GM12878 (cell line): ENCODE data around the gene ZFYVE21. TPM values are rescaled to one million over a fixed set of nuclear protein-coding genes. Genes with fewer than 3 reads are reported as not detected.

Source experiments
- ATAC-seq: fragments of 200-7000 bp; cut with Tn5 transposase; 3 replicates; pipeline ENCODE4 v1.9.1; 2020; ENCODE audit warnings: mild to moderate bottlenecking, moderate library complexity
- BruUV-seq: library from RNA; stranded (reverse); fragments of 400-500 nt; replicated peaks from 2 replicates; lab custom pipeline; 2021; lab: Mats Ljungman, UMichigan
- CTCF ChIA-PET: fragments of 300-600 bp; sonication (Branson Sonifier 250); formaldehyde crosslinking; extraction: SDS; loops from one replicate; lab custom pipeline; 2021; ENCODE audit warnings: inconsistent platforms; lab: Yijun Ruan, JAX
- POLR2A ChIA-PET: fragments of 350-600 bp; formaldehyde crosslinking; extraction: SDS; loops from one replicate; lab custom pipeline; 2021; ENCODE audit warnings: inconsistent platforms; lab: Charles Lee
- RAD21 ChIA-PET: fragments of 300-600 bp; sonication (Branson Sonifier 250); formaldehyde crosslinking; loops from one replicate; lab custom pipeline; 2023; ENCODE audit warnings: antibody characterized with exemption; ENCODE audit not compliant: unreplicated experiment; lab: Charles Lee
- SMC1A ChIA-PET: fragments of 300-600 bp; sonication (Branson Sonifier 250); formaldehyde crosslinking; loops from one replicate; lab custom pipeline; 2023; ENCODE audit not compliant: unreplicated experiment, uncharacterized antibody; lab: Charles Lee
- DNase-seq: peaks from one replicate; pipeline ENCODE4 v3.0.0-alpha.2; 2011; ENCODE audit warnings: low read depth, low spot score
- FAIRE-seq: peaks from 3 replicates; lab custom pipeline; 2011; peaks lifted over from hg19 to GRCh38; lab: Jason Lieb, UNC
- H2AFZ ChIP-seq: 2 replicates; pipeline ENCODE4 v1.6.0; 2011; ENCODE audit warnings: low read depth, low read length, control low read depth; ENCODE audit not compliant: control insufficient read depth
- H3K27ac ChIP-seq: 2 replicates; pipeline ENCODE4 v1.5.1; 2011; ENCODE audit warnings: control low read depth; ENCODE audit not compliant: control insufficient read depth, insufficient read depth
- H3K27me3 ChIP-seq, 2 experiments: replicated peaks in 1 of 2; 2 replicates each; pipeline versions ENCODE4 v1.6.0 to v1.6.1; 2011; ENCODE audit warnings: low read length in 1 of 2; ENCODE audit not compliant: control insufficient read depth in 2 of 2, insufficient read depth in 2 of 2
- H3K36me3 ChIP-seq, 2 experiments: 2 replicates each; pipeline ENCODE4 v1.5.1; 2011; ENCODE audit warnings: low read length in 1 of 2; ENCODE audit not compliant: control insufficient read depth in 2 of 2, insufficient read depth in 2 of 2
- H3K4me1 ChIP-seq: 2 replicates; pipeline ENCODE4 v1.6.1; 2011; ENCODE audit warnings: mild to moderate bottlenecking, low read length, moderate library complexity, mixed read lengths; ENCODE audit not compliant: control insufficient read depth, insufficient read depth
- H3K4me2 ChIP-seq: 2 replicates; pipeline ENCODE4 v1.6.0; 2011; ENCODE audit warnings: control low read depth; ENCODE audit not compliant: control insufficient read depth, insufficient read depth
- H3K4me3 ChIP-seq: fragments of 200-600 bp; sonication (generic); 2 replicates; pipeline ENCODE4 v1.5.1; 2016
- H3K79me2 ChIP-seq: 2 replicates; pipeline ENCODE4 v1.6.0; 2011; ENCODE audit warnings: low read length; ENCODE audit not compliant: control insufficient read depth, insufficient read depth
- H3K9ac ChIP-seq: 2 replicates; pipeline ENCODE4 v1.8.0; 2011; ENCODE audit warnings: low read length, control low read depth, mixed read lengths; ENCODE audit not compliant: control insufficient read depth, insufficient read depth
- H3K9me3 ChIP-seq: replicated peaks from 3 replicates; pipeline ENCODE4 v1.5.1; 2011; ENCODE audit warnings: mild to moderate bottlenecking, low read length; ENCODE audit not compliant: control insufficient read depth, insufficient read depth
- H4K20me1 ChIP-seq: 2 replicates; pipeline ENCODE4 v1.6.0; 2011; ENCODE audit not compliant: control insufficient read depth, insufficient read depth
- ASH2L ChIP-seq: fragments of 300-600, 200-600 bp; sonication (generic); IDR thresholded peaks from 2 replicates; pipeline ENCODE4 v1.6.1; 2017; ENCODE audit warnings: low read depth, mild to moderate bottlenecking, borderline replicate concordance
- BCL11A ChIP-seq: IDR thresholded peaks from 2 replicates; pipeline ENCODE4 v1.6.1; 2011; ENCODE audit warnings: low read depth, low read length
- BMI1 ChIP-seq: fragments of 450-650 bp; IDR thresholded peaks from 2 replicates; pipeline ENCODE4 v1.6.1; 2016; ENCODE audit warnings: mild to moderate bottlenecking, moderate library complexity, borderline replicate concordance
- CHD1 ChIP-seq: IDR thresholded peaks from 2 replicates; pipeline ENCODE4 v1.6.1; 2012; ENCODE audit warnings: low read depth, low read length, improper control_type of control experiment
- GATAD2B ChIP-seq: fragments of 450-650 bp; conservative IDR thresholded peaks from 2 replicates; pipeline ENCODE4 v1.6.1; 2017; ENCODE audit warnings: low read depth, mild to moderate bottlenecking, moderate library complexity
- KDM1A ChIP-seq: fragments of 200-600 bp; sonication (generic); IDR thresholded peaks from 2 replicates; pipeline ENCODE4 v1.6.1; 2016; ENCODE audit warnings: borderline replicate concordance
- NFYA ChIP-seq: IDR thresholded peaks from 2 replicates; pipeline ENCODE4 v1.6.1; 2011; ENCODE audit warnings: low read depth, mild to moderate bottlenecking, low read length, improper control_type of control experiment, borderline replicate concordance
- PAX8 ChIP-seq: fragments of 450-650 bp; IDR thresholded peaks from 2 replicates; pipeline ENCODE4 v1.6.1; 2017; ENCODE audit warnings: mild to moderate bottlenecking, moderate library complexity
- RCOR1 ChIP-seq: conservative IDR thresholded peaks from 2 replicates; pipeline ENCODE4 v1.6.1; 2012; ENCODE audit warnings: low read depth, low read length, improper control_type of control experiment
- RUNX3 ChIP-seq: IDR thresholded peaks from 2 replicates; pipeline ENCODE4 v1.6.1; 2012; ENCODE audit warnings: low read length, inconsistent platforms
- ZNF217 ChIP-seq: fragments of 450-650 bp; IDR thresholded peaks from 2 replicates; pipeline ENCODE4 v1.6.1; 2017; ENCODE audit warnings: antibody characterized with exemption, mild to moderate bottlenecking
- WGBS: methylation state at CpG from one replicate; pipeline ENCODE4 v1.1.6; 2016; ENCODE audit warnings: low lambda C conversion rate; ENCODE audit not compliant: insufficient replicate concordance, insufficient coverage; ENCODE audit errors: missing lambda C conversion rate; 5-methylcytosine and 5-hydroxymethylcytosine counted together
- in situ Hi-C: fragments of 300-500 bp; cut with MboI; formaldehyde crosslinking; loops from 9 replicates; pipeline ENCODE4 v1.14.3; 2018; ENCODE audit warnings: mixed read lengths
- intact Hi-C: fragments of 100-400 bp; cut with micrococcal nuclease; formaldehyde crosslinking; loops from one replicate; pipeline ENCODE4 v1.14.2; 2022; ENCODE audit not compliant: unreplicated experiment
- polyA plus RNA-seq, 11 experiments: library from polyadenylated mRNA; depleted of rRNA in 4 of 11; unstranded in 6 of 11; stranded (reverse) in 5 of 11; fragments of >200 nt; fragmentation: Nextera tagmentation in 4 of 11; fragmentation: Illumina TruSeq in 1 of 11; extraction: Ambion mirVana in 4 of 11; extraction: Trizol in 1 of 11; gene quantifications; 1 replicate in 1 of 11; 2 replicates in 10 of 11; pipeline versions ENCODE4 v1.2.1 to v1.2.3, GENCODE V29; 2011 to 2016; ENCODE audit warnings: inconsistent platforms in 2 of 11, missing spikeins in 2 of 11, low read depth in 1 of 11
- total RNA-seq, 4 experiments: library from RNA; depleted of rRNA in 3 of 4; stranded (reverse); fragments of >200 nt in 3 of 4; fragmentation: Illumina TruSeq in 1 of 4; extraction: Trizol in 1 of 4; gene quantifications; 2 replicates each; pipeline versions ENCODE4 v1.2.1 to v1.2.3, GENCODE V29; 2013 to 2021
- TF ChIP-seq, protein P1 (sequence below): fragments of 450-650 bp; IDR thresholded peaks from 2 replicates; pipeline ENCODE4 v1.6.1; 2016; ENCODE audit warnings: mild to moderate bottlenecking
- TF ChIP-seq, protein P2 (sequence below): fragments of 450-650 bp; formaldehyde crosslinking; IDR thresholded peaks from 2 replicates; pipeline ENCODE4 v1.4.0; 2022; ENCODE audit warnings: mild to moderate bottlenecking, moderate library complexity
- TF ChIP-seq, protein P3 (sequence below), 3 experiments: IDR thresholded peaks in 2 of 3; conservative IDR thresholded peaks in 1 of 3; 2 replicates each; pipeline ENCODE4 v1.5.1; 2011; ENCODE audit warnings: low read depth in 3 of 3, low read length in 3 of 3, mild to moderate bottlenecking in 3 of 3, control low read depth in 2 of 3, moderate library complexity in 2 of 3, inconsistent platforms in 1 of 3, mixed read lengths in 1 of 3; ENCODE audit not compliant: control insufficient read depth in 2 of 3, insufficient read depth in 1 of 3; ENCODE audit errors: extremely low read depth in 1 of 3

ZFYVE21 gene
- total and polyA plus RNA-seq, 10 of the 15 experiments (the other 5 are each of a cell fraction or from before 2014, with no cell fraction given): 0.79 to 21.7 (median 13.8) TPM

DNA sequence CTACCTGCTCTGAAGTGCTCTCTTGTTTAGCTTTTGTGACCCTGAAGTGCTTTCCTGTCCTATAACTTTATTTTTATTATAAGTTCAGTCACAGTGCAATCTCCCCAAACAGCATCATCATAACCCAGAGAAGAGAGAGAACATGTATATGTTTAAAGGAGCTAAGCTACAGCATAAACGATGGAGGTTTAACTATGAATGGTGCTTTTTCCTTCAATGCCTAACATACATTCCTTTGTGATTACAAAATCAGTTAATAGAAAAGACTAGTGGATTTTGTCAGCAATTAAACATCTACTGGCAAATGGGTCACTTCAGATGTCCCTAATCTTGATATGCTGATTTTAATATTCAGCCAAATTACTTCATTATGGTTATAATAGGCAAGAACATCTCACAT, 46.4 kb downstream of the ZFYVE21 start (continued):
- TF ChIP-seq RCOR1: no peak
- TF ChIP-seq, protein P1, sequence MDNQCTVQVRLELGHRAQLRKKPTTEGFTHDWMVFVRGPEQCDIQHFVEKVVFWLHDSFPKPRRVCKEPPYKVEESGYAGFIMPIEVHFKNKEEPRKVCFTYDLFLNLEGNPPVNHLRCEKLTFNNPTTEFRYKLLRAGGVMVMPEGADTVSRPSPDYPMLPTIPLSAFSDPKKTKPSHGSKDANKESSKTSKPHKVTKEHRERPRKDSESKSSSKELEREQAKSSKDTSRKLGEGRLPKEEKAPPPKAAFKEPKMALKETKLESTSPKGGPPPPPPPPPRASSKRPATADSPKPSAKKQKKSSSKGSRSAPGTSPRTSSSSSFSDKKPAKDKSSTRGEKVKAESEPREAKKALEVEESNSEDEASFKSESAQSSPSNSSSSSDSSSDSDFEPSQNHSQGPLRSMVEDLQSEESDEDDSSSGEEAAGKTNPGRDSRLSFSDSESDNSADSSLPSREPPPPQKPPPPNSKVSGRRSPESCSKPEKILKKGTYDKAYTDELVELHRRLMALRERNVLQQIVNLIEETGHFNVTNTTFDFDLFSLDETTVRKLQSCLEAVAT: no peak
- no peak for TF ChIP-seq PAX8
- TF ChIP-seq RUNX3: no peak
- TF ChIP-seq, protein P2, sequence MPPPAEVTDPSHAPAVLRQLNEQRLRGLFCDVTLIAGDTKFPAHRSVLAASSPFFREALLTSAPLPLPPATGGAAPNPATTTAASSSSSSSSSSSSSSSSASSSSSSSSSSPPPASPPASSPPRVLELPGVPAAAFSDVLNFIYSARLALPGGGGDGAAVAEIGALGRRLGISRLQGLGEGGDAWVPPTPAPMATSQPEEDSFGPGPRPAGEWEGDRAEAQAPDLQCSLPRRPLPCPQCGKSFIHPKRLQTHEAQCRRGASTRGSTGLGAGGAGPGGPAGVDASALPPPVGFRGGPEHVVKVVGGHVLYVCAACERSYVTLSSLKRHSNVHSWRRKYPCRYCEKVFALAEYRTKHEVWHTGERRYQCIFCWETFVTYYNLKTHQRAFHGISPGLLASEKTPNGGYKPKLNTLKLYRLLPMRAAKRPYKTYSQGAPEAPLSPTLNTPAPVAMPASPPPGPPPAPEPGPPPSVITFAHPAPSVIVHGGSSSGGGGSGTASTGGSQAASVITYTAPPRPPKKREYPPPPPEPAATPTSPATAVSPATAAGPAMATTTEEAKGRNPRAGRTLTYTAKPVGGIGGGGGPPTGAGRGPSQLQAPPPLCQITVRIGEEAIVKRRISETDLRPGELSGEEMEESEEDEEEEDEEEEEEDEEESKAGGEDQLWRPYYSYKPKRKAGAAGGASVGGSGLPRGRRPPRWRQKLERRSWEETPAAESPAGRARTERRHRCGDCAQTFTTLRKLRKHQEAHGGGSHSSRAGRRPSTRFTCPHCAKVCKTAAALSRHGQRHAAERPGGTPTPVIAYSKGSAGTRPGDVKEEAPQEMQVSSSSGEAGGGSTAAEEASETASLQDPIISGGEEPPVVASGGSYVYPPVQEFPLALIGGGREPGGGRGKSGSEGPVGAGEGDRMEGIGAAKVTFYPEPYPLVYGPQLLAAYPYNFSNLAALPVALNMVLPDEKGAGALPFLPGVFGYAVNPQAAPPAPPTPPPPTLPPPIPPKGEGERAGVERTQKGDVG (CRISPR knock-in tag): no peak
- no peak for TF ChIP-seq BMI1
- TF ChIP-seq NFYA: no peak
- TF ChIP-seq CHD1: no peak
- no peak for TF ChIP-seq ZNF217

DNA sequence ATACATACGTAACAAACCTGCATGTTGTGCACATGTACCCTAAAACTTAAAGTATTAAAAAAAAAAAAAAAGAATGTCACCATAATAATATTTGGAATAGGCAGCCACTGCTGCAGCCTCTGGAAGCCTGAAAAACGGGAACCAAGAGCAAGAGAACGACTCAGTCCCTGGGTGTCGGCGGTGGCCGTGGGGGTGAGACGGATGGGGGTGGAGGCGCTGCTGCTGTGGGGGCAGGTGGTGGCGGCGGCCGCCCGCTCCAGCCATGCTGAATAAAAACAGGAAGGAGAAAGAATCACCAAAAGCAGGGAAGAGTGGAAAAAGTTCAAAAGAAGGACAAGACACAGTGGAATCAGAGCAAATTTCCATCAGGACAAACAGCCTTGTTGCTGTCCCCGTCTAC, 46.9 kb downstream of the ZFYVE21 start:
- Histone ChIP-seq H2AFZ (no peak overlapping the region), H3K9ac (no peak overlapping the region), H3K4me1 (peaks cover 11% of the 10 kb centered on the region), H3K27ac (no peak overlapping the region), H3K4me2 (no peak overlapping the region), H4K20me1 (no peaks in the 10 kb centered on the region), H3K27me3 (no peaks in the 10 kb centered on the region), H3K36me3 (no peaks in the 10 kb centered on the region), H3K9me3 (no peaks in the 10 kb centered on the region; the same call in 2 of the 3 replicates), H3K79me2 (no peaks in the 10 kb centered on the region), H3K4me3 (no peak overlapping the region)
- DNase-seq: no peak
- BruUV-seq: no TSS peak
- no peak for FAIRE-seq
- RAD21 ChIA-PET: no interaction called here
- SMC1A ChIA-PET: no interaction called here
- POLR2A ChIA-PET: no interaction called here
- CTCF ChIA-PET: no interaction called here
- WGBS: 96% methylated on average over 8 of the region's 13 CpGs
- in situ Hi-C loops: no loop called here
- no peak for ATAC-seq
- intact Hi-C loops: no loop called here
- TF ChIP-seq, protein P3, sequence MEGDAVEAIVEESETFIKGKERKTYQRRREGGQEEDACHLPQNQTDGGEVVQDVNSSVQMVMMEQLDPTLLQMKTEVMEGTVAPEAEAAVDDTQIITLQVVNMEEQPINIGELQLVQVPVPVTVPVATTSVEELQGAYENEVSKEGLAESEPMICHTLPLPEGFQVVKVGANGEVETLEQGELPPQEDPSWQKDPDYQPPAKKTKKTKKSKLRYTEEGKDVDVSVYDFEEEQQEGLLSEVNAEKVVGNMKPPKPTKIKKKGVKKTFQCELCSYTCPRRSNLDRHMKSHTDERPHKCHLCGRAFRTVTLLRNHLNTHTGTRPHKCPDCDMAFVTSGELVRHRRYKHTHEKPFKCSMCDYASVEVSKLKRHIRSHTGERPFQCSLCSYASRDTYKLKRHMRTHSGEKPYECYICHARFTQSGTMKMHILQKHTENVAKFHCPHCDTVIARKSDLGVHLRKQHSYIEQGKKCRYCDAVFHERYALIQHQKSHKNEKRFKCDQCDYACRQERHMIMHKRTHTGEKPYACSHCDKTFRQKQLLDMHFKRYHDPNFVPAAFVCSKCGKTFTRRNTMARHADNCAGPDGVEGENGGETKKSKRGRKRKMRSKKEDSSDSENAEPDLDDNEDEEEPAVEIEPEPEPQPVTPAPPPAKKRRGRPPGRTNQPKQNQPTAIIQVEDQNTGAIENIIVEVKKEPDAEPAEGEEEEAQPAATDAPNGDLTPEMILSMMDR (IDR thresholded peaks at IDR 0.05 in 2 of 3, conservative IDR thresholded peaks at IDR 0.05 in 1 of 3; ENCODE audit: control insufficient read depth in 2 of 3, extremely low read depth in 1 of 3, insufficient read depth in 1 of 3, low read depth in 3 of 3, low read length in 3 of 3): no peak
- TF ChIP-seq ASH2L: no peak
- no peak for TF ChIP-seq BCL11A
- TF ChIP-seq, protein P1: no peak
- no peak for TF ChIP-seq KDM1A
- TF ChIP-seq GATAD2B: no peak
